ENCODE data around the gene HAUS3.

The HAUS3 gene

GRCh38 chr4:2179717-2180116 lies 62.2 kb downstream of the HAUS3 start:
- no peak for TF ChIP-seq CTCF (IDR thresholded peaks at IDR 0.05; ENCODE audit: borderline replicate concordance, insufficient read depth, low read depth, low read length)
- no peak overlapping the region for H3K4me3 ChIP-seq (ENCODE audit: low read depth, low read length)

- no peak for TF ChIP-seq CTCF (IDR thresholded peaks at IDR 0.05; ENCODE audit: borderline replicate concordance, insufficient read depth, low read depth, low read length)
- no peak overlapping the region for H3K4me3 ChIP-seq (ENCODE audit: low read depth, low read length)
Observed at GRCh38 chr4:2178986-2179385, 62.9 kb downstream of the HAUS3 start.
